Colonic mucosa (tissue), 4 donors: ENCODE data around the gene NEK3. TPM values are rescaled to one million over a fixed set of nuclear protein-coding genes. Genes with fewer than 3 reads are reported as not detected.
"Not testable (repeated sequence)": the region's sequence is repeated elsewhere in the genome, so short reads cannot be mapped to it uniquely, and the experiment has no call there.

ENCODE experiments used
- DNase-seq: peaks from one replicate; pipeline ENCODE4 v3.0.0-alpha.2; 2020
- H3K27ac ChIP-seq: fragments of 200-600 bp; one replicate; pipeline ENCODE4 v1.8.0; 2021
- H3K27me3 ChIP-seq: fragments of 200-600 bp; one replicate; pipeline ENCODE4 v1.8.0; 2021
- H3K36me3 ChIP-seq: fragments of 200-600 bp; one replicate; pipeline ENCODE4 v1.8.0; 2021
- H3K4me1 ChIP-seq: fragments of 200-600 bp; one replicate; pipeline ENCODE4 v1.8.0; 2021; ENCODE audit warnings: mild to moderate bottlenecking
- H3K4me3 ChIP-seq: fragments of 200-600 bp; one replicate; pipeline ENCODE4 v1.8.0; 2021
- H3K9ac ChIP-seq, 2 donors: one replicate each; pipeline ENCODE4 v1.7.0; 2013; ENCODE audit warnings: control low read depth in 2 of 2, low read depth in 2 of 2, low read length in 2 of 2
- H3K9me3 ChIP-seq: fragments of 200-600 bp; one replicate; pipeline ENCODE4 v1.8.0; 2021
- intact Hi-C: fragments of 100-400 bp; cut with DNase I; formaldehyde crosslinking; loops from one replicate; pipeline ENCODE4 v1.14.1; 2022
- total RNA-seq, 2 donors: library from RNA; stranded (reverse); fragmentation: NEBNext Ultra II Directional in 1 of 2; extraction: Animal tissue kit (Norgen Biotek cat#: 25700) in 1 of 2; gene quantifications; one replicate each; pipeline ENCODE4 v1.2.1, GENCODE V29; 2021
- TF ChIP-seq, protein P1 (sequence below): fragments of 200-600 bp; IDR thresholded peaks from one replicate; pipeline ENCODE4 v1.8.0; 2022; ENCODE audit warnings: antibody characterized with exemption, mild to moderate bottlenecking
- donor health status: healthy.
- donor health status: DM: no; HTN: no; CAD: no.
- donor health status: DM: no; HTN: no; CAD: no.

The NEK3 gene, protein sequence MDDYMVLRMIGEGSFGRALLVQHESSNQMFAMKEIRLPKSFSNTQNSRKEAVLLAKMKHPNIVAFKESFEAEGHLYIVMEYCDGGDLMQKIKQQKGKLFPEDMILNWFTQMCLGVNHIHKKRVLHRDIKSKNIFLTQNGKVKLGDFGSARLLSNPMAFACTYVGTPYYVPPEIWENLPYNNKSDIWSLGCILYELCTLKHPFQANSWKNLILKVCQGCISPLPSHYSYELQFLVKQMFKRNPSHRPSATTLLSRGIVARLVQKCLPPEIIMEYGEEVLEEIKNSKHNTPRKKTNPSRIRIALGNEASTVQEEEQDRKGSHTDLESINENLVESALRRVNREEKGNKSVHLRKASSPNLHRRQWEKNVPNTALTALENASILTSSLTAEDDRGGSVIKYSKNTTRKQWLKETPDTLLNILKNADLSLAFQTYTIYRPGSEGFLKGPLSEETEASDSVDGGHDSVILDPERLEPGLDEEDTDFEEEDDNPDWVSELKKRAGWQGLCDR
- total RNA-seq, result 10 to 100 TPM; 27.8 to 35.8 TPM

DNA sequence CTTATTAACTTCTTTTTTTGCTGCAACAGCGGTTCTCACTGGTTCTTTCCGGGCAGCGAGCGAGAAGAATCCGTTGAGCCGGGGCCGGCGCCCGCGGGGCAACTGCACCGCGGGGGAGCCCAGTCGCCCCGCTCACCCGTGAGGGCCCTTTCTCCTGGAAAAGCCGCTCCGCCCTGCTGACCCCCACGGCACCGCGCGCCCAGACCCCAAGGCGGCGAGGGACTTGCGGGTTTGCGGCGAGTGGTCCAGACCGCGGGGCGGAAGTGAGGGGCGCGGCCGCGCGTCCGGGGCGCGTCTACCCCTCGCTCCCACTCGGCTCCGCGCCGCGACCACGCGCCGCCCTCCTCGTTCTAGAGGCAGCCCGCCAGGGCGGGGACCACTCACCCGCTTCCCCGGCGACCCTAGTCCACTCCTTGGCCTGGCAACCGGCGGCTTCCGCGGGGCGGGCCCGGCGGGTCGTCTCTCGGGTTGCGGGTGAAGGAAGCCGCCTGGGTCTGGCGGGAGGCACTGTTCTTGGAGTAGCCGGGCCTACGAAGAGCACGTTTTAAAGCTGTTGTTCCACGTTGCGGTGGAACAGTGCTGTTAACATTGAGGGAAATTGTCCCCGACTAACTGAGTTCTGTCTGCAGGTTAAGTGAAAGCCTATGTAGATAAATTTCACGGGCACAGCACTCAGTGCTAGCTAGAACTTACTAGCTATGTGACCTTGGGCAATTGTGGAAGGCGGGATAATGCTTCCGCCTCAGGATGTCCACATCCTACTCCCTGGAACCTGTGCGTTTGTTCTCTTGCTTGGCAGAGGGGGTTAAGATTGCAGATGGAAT lies at the start of gene NEK3:
TSS of gene NEK3 (minus strand) at position 439 of the 824 bp plus-strand sequence. CDS start 3,406 bp downstream, outside the sequence.
- Histone ChIP-seq H3K9me3 (no peaks in the 10 kb centered on the region), H3K9ac (peak within 1 kb of the TSS; percentile 81 to 95), H3K36me3 (no peaks in the 10 kb centered on the region), H3K27ac (peak within 1 kb of the TSS; percentile 86), H3K4me3 (peak within 1 kb of the TSS; percentile 86), H3K4me1 (peaks cover 18% of the 10 kb centered on the region), H3K27me3 (no peaks in the 10 kb centered on the region)
- intact Hi-C loops, result no loop called here
- DNase-seq, result peak; percentile 72
- TF ChIP-seq, protein P1, sequence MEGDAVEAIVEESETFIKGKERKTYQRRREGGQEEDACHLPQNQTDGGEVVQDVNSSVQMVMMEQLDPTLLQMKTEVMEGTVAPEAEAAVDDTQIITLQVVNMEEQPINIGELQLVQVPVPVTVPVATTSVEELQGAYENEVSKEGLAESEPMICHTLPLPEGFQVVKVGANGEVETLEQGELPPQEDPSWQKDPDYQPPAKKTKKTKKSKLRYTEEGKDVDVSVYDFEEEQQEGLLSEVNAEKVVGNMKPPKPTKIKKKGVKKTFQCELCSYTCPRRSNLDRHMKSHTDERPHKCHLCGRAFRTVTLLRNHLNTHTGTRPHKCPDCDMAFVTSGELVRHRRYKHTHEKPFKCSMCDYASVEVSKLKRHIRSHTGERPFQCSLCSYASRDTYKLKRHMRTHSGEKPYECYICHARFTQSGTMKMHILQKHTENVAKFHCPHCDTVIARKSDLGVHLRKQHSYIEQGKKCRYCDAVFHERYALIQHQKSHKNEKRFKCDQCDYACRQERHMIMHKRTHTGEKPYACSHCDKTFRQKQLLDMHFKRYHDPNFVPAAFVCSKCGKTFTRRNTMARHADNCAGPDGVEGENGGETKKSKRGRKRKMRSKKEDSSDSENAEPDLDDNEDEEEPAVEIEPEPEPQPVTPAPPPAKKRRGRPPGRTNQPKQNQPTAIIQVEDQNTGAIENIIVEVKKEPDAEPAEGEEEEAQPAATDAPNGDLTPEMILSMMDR, result no peak

DNA sequence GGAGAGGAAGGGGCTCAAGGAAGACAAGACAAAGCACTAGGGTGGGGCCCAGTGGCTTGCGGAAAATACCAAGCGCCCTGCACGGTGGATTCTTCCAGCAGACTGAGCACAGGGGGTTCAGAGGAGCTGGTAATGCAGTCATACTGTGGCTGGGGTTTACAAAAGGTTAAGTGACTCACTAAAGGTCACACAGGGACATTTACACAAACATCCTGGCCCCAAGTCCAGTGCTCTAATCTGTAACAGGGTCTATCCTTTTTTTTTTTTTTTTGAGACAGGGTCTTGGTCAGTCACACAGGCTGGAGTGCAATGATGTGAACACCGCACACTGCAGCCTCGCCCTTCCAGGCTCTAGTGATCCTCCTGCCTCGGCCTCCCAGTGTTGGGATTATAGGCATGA lies 49.0 kb upstream of the NEK3 start:
- intact Hi-C loops, result loop anchor here (10.0 kb wide), 1 partner anchor 394 kb away; no protein-coding TSS in a partner anchor
- H3K36me3 ChIP-seq, H3K27ac ChIP-seq, H3K4me3 ChIP-seq, H3K9me3 ChIP-seq, H3K4me1 ChIP-seq, H3K9ac ChIP-seq, H3K27me3 ChIP-seq, DNase-seq: not testable (repeated sequence)

DNA sequence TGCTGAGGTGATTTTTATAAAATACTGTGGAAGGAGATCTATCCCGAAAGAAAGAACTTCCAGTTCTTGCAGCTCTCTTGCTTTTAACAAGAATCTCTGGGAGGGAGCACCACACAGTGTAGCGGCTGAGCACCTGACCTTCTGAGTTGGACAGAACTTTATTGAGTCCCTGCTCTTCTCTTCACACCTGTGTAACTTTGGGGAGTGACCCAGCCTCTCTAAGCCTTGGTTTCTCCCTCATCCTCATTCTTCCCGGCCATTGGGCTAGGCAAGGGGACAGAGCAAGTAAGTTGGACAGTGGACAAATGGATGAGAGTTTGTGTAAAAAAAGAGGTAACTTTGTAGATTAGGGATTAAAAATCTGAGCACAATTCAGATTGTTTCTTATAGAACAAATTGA lies 48.5 kb upstream of the NEK3 start:
- not testable (repeated sequence) for H3K9ac ChIP-seq, H3K27ac ChIP-seq, H3K4me3 ChIP-seq, H3K4me1 ChIP-seq, DNase-seq, H3K27me3 ChIP-seq, H3K36me3 ChIP-seq, H3K9me3 ChIP-seq
- intact Hi-C loops, result loop anchor here (10.0 kb wide), 1 partner anchor 393 kb away; no protein-coding TSS in a partner anchor

DNA sequence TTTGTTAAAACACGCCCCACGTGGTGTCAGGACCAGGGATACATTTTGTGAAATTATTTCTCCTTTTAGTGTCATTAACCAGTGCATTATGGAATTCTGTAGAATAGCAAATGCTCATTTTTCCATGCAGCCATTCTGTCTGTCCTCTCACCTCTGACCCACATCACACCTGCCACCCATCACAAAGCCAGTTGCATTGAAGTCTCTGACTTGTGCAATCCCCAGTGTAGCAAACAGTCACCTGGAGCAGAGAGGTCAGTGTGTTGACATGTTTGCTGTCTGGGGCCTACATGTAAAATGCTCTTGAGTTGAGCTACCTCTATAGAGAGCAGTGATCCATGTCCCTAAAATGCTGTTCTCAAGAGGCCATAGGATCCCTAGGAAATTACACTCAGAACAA lies 47.9 kb upstream of the NEK3 start:
- not testable (repeated sequence) for H3K4me1 ChIP-seq, H3K27me3 ChIP-seq, H3K4me3 ChIP-seq, DNase-seq, H3K9me3 ChIP-seq, H3K27ac ChIP-seq, H3K9ac ChIP-seq, H3K36me3 ChIP-seq
- intact Hi-C loops, result loop anchor here (10.0 kb wide), 1 partner anchor 393 kb away; no protein-coding TSS in a partner anchor

DNA sequence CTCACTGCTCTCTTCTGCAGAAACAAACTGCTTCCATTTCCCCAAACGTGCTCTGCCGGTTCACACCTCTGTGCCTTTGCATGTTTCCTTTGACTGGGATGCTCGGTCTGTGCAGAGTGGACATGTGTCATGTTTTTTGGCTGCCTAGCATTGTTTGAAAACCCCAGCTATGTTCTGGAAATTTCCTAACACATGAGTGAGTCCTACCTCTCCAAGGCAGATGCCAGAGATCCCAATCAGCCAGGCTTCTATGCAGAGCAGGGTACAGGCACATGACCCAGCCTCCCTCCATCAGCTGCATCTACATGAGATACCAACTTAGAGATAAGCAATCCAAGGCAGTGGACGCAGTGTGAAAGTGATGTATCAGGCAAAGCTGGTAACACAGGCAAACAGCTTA lies 45.1 kb upstream of the NEK3 start:
- H3K27me3 ChIP-seq, H3K4me3 ChIP-seq, H3K27ac ChIP-seq, H3K36me3 ChIP-seq, H3K9ac ChIP-seq, DNase-seq, H3K9me3 ChIP-seq, H3K4me1 ChIP-seq: not testable (repeated sequence)
- intact Hi-C loops, result loop anchor here (10.0 kb wide), 1 partner anchor 390 kb away; no protein-coding TSS in a partner anchor

DNA sequence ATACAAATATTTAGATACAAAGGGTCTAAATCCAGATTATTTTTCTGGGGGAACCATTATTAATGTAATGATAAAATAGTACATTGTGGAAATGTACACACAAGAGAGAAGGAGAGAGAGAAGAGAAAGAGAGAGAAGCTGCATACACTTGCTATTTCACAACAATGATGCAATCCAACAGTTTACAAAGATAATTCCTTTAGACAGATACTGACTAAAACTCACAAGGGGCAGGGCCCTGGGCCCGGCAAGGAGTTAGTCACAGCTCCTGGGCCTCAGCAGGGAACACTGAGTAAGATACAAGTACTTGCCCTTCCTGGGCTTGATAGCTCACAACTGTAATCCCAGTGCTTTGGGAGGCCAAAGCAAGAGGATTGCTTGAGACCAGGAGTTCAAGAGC lies 44.5 kb upstream of the NEK3 start:
- not testable (repeated sequence) for H3K4me1 ChIP-seq, H3K36me3 ChIP-seq, H3K27me3 ChIP-seq, H3K9ac ChIP-seq, H3K4me3 ChIP-seq, H3K9me3 ChIP-seq, DNase-seq, H3K27ac ChIP-seq
- intact Hi-C loops, result loop anchor here (10.0 kb wide), 1 partner anchor 389 kb away; no protein-coding TSS in a partner anchor

DNA sequence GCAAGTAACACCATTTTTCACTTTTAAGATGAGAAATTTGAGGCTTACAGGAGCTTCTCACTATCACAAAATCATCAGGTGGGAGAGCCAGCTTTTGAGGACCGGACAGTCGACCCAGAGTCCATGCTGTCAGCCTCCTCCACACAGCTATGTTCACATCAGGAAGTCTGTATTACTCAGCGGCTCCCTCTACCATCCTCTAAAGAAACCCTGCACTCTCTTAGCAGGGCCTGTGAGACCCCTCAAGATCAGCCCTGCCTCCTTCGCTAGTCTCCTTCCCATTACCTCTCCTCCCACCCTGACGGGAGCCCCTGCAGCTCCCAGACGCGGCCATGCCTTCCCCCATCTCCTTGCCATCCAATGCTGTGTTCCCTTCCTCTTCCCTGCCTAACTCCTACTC lies 43.1 kb upstream of the NEK3 start:
- H3K9ac ChIP-seq, H3K27ac ChIP-seq, H3K36me3 ChIP-seq, DNase-seq, H3K9me3 ChIP-seq, H3K27me3 ChIP-seq, H3K4me1 ChIP-seq, H3K4me3 ChIP-seq: not testable (repeated sequence)
- intact Hi-C loops, result loop anchor here (10.0 kb wide), 1 partner anchor 388 kb away; no protein-coding TSS in a partner anchor

DNA sequence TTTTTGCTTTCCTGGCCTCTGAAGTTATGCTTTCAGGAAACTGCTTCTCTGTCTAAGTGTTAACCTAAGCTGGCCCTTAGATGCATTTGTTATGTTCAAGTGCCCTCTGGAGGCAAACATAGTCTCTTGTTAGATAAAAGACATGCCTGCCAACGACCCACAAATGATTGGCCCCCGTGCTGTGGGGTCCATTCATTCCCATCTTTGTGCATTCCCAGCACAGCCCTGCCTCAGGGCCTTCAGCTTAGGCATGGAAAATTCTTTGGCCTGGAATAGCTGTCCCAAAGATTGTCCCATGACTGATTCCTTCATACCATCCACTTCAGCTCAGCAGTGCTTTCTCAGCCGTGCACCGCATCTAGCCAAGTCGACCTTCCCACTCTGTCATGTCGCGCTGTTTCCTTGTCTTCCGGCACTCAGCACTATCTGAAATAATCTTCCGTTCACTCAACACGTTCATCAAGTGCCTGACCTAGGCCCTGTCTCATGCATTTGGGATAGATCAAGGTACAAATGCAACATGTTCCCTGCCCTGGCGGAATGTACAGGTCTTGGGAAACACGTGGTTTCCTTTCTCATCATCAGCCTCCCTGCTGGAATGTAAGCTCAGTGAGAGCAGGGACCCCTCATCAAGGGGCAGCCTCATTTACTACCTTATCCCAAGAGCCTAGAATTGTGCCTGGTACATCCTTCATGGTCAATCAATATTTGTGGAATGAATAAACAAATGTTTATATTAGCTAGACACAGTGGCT lies 42.2 kb upstream of the NEK3 start:
- H3K4me3 ChIP-seq, H3K36me3 ChIP-seq, H3K4me1 ChIP-seq, H3K9ac ChIP-seq, H3K27ac ChIP-seq, H3K27me3 ChIP-seq, H3K9me3 ChIP-seq: not testable (repeated sequence)
- peak; percentile 37 for DNase-seq
- intact Hi-C loops, result loop anchor here (10.0 kb wide), 1 partner anchor 387 kb away; no protein-coding TSS in a partner anchor
- TF ChIP-seq, protein P1, result peak; percentile 19
